Endothelial cell of hepatic sinusoid (primary cell): ENCODE results near the gene MRTFB.

Experiments
- in situ Hi-C: cut with HindIII; loops from 2 replicates; pipeline ENCODE4 v1.10.0; 2017; ENCODE audit warnings: low sequenced_read_pairs

The MRTFB gene

DNA sequence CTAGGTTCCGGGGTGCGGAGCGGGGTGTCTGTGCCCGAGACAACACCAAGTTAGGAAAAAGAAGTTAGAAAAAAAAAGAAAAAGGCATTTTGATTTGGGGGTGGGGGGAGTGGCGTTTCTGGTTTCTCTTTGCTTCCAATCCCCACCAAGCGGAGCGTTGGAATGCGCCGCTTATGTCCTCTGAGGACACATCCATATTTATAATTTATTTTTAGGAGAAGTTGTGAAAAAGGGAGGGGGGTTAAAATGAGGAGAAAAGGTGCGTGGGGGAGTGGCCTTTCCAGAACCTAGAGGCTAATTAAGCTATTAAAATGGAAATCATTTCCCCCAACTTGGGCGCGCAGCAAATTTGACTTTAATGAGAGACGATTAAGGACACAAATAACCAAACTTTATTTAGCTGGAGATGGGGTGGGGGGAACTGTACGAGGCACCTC is 232.1 kb downstream of the MRTFB start:
- in situ Hi-C loops: loop anchor here (10.0 kb wide), 1 partner anchor 222 kb away; no protein-coding TSS in a partner anchor

GRCh38 chr16:14303639-14304394 is 232.7 kb downstream of the MRTFB start:
- in situ Hi-C loops: loop anchor here (10.0 kb wide), 1 partner anchor 221 kb away; no protein-coding TSS in a partner anchor

GRCh38 chr16:14304891-14305460 is 233.9 kb downstream of the MRTFB start:
- in situ Hi-C loops: loop anchor here (10.0 kb wide), 1 partner anchor 220 kb away; no protein-coding TSS in a partner anchor

DNA sequence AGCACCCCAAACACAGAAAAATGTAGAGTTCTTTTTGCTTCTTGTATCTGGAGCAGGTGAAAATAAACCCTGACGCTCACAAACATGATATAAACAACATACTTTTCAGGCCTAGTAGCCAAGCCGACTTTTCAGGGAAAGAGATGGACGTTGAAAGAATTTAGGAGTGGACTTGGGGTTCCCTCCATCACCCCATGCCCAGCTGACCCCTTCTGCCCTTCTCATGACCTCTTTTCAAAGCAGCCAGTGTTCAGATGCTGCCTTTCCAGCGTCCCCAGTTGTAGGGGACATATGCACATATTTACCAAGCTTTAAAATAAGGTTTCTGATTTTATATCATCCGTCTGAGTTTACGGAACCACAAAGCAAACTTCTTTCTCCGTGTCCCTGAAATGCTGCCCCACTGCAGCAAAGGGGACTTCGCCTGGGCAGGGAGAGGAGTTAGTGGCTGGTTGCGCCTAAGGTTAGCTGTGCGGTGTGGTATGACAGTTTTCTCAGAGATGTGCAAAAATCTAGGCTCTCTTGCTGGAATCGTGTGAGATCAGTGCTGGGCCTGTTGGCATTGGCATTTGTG is 235.5 kb downstream of the MRTFB start:
- in situ Hi-C loops: loop anchor here (10.0 kb wide), 1 partner anchor 218 kb away; no protein-coding TSS in a partner anchor

GRCh38 chr16:14307059-14307526 is 236.0 kb downstream of the MRTFB start:
- in situ Hi-C loops: loop anchor here (10.0 kb wide), 1 partner anchor 218 kb away; no protein-coding TSS in a partner anchor

GRCh38 chr16:14307527-14308367 is 236.6 kb downstream of the MRTFB start:
- in situ Hi-C loops: loop anchor here (10.0 kb wide), 1 partner anchor 217 kb away; no protein-coding TSS in a partner anchor

GRCh38 chr16:14308368-14308723 is 237.2 kb downstream of the MRTFB start:
- in situ Hi-C loops: loop anchor here (10.0 kb wide), 1 partner anchor 216 kb away; no protein-coding TSS in a partner anchor

GRCh38 chr16:14309001-14309886 is 238.1 kb downstream of the MRTFB start:
- in situ Hi-C loops: loop anchor here (10.0 kb wide), 1 partner anchor 216 kb away; no protein-coding TSS in a partner anchor

DNA sequence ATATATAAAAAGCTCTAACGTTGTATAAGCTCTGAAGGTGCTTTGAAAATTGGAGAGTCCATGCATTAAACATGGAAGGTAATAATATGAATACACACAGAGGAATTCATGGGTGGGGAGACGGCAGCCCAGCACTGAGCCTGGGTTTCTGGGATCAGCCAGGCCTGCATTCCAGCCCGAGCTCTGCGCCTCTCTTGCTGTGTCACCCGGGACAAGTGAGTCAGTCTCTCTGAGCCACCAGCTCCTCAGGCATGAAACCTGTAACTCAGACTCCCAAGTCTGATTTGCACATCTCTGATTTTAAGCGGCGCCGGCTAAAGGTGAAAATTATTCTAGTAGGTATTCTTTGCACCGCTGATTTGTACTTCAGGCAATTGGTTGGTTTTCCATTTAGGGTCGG is 238.8 kb downstream of the MRTFB start:
- in situ Hi-C loops: loop anchor here (10.0 kb wide), 2 partner anchors 135 to 215 kb away; no protein-coding TSS in a partner anchor

- in situ Hi-C loops: loop anchor here (10.0 kb wide), 1 partner anchor 134 kb away; no protein-coding TSS in a partner anchor
These were observed 239.4 kb downstream of the MRTFB start for GRCh38 chr16:14310519-14310991.

- in situ Hi-C loops: loop anchor here (10.0 kb wide), 1 partner anchor 131 kb away; no protein-coding TSS in a partner anchor
These were observed 243.0 kb downstream of the MRTFB start for GRCh38 chr16:14314116-14314515.

- in situ Hi-C loops: loop anchor here (5.0 to 10.0 kb wide), 2 partner anchors 64 to 129 kb away; no protein-coding TSS in a partner anchor
These were observed 244.7 kb downstream of the MRTFB start for GRCh38 chr16:14315683-14316320.
